Progenitor cell of endocrine pancreas (in vitro differentiated cells): ENCODE results near the gene SGPL1. TPM values are rescaled to one million over a fixed set of nuclear protein-coding genes. Genes with fewer than 3 reads are reported as not detected.

Source experiments
- DNase-seq: peaks from one replicate; pipeline ENCODE4 v3.0.0; 2021; ENCODE audit warnings: low spot score; ENCODE audit not compliant: unreplicated experiment
- H3K27ac Mint-ChIP-seq: 2 replicates; pipeline ENCODE4 v1.8.0; 2021; ENCODE audit warnings: mild to moderate bottlenecking, moderate library complexity, mixed read lengths
- H3K27me3 Mint-ChIP-seq: 2 replicates; pipeline ENCODE4 v1.8.0; 2021; ENCODE audit warnings: mixed read lengths
- H3K36me3 Mint-ChIP-seq: 2 replicates; pipeline ENCODE4 v1.8.0; 2022; ENCODE audit warnings: mixed read lengths; ENCODE audit not compliant: insufficient read depth
- H3K4me1 Mint-ChIP-seq: 2 replicates; pipeline ENCODE4 v1.8.0; 2021; ENCODE audit warnings: low read depth, mixed read lengths
- H3K4me3 Mint-ChIP-seq: 2 replicates; pipeline ENCODE4 v1.8.0; 2021; ENCODE audit warnings: low read depth, mild to moderate bottlenecking, moderate library complexity, mixed read lengths
- H3K9me3 Mint-ChIP-seq: 2 replicates; pipeline ENCODE4 v1.8.0; 2021; ENCODE audit warnings: low read depth, mixed read lengths
- CTCF ChIP-seq: fragments of 200-600 bp; sonication (generic); IDR thresholded peaks from one replicate; pipeline ENCODE4 v1.5.0; 2021; ENCODE audit warnings: antibody characterized with exemption, mild to moderate bottlenecking; ENCODE audit not compliant: unreplicated experiment
- total RNA-seq: library from RNA; stranded (reverse); gene quantifications from 2 replicates; pipeline ENCODE4 v1.2.1, GENCODE V29; 2021

SGPL1 gene
- total RNA-seq, 1 donor from 2014 or later, result 82.1 TPM

- no peak overlapping the region for H3K27ac Mint-ChIP-seq
- no peak for DNase-seq
These were observed 6.6 kb upstream of the SGPL1 start for GRCh38 chr10:70809011-70809611.

DNA sequence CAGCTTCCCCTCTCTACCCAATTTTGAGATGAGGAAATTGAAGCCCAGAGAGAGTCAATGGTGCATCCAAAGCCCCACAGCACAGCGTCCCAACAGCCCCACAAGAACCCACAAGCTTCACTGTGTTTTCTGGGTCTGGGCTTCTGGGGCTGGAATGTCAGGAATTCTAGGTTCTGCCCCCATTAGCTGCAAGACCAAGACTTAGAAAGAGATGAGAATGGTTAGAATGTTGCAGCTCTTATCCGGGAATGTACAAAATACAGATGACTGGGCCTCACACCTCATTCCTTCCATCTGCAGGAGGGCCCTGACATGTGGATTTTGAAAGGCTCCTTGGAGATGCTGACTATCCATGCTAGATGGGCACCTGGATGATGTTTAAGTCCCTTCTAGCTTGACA lies 6.0 kb upstream of the SGPL1 start:
- no peak for TF ChIP-seq CTCF
- Mint-ChIP-seq H3K27ac (no peak overlapping the region), H3K4me1 (no peaks in the 10 kb centered on the region), H3K9me3 (no peaks in the 10 kb centered on the region), H3K4me3 (no peak overlapping the region), H3K36me3 (no peaks in the 10 kb centered on the region), H3K27me3 (peaks cover 2% of the 10 kb centered on the region)
- no peak for DNase-seq

More at GRCh38 chr10:70809011-70809611, 6.6 kb upstream of the SGPL1 start:
- Mint-ChIP-seq H3K4me3 (no peak overlapping the region), H3K4me1 (no peaks in the 10 kb centered on the region), H3K36me3 (no peaks in the 10 kb centered on the region), H3K27me3 (peaks cover 2% of the 10 kb centered on the region), H3K9me3 (no peaks in the 10 kb centered on the region)
- no peak for TF ChIP-seq CTCF

DNA sequence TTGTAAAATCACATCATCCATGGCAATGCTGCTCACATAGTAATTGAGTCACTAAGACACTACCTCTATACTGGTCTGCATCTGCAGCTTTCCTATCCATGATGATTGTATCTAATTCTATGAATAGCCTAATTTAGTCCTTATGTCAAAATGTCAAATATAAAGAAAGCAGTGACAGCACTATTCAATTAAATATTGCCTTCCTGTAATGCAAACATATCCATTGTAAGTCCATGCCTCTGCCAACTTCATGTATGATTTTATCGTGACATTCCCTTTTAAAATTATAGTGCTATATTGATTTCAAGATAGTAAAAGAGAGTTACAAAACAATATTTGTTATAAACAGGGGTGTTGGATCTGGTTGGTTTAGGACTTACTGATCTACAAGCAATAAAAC lies 4.8 kb upstream of the SGPL1 start:
- Mint-ChIP-seq H3K4me1 (no peaks in the 10 kb centered on the region), H3K27me3 (peaks cover 2% of the 10 kb centered on the region), H3K27ac (no peak overlapping the region), H3K9me3 (no peaks in the 10 kb centered on the region), H3K4me3 (no peak overlapping the region), H3K36me3 (no peaks in the 10 kb centered on the region)
- TF ChIP-seq CTCF, result no peak
- no peak for DNase-seq

- Mint-ChIP-seq H3K4me1 (peaks cover 5% of the 10 kb centered on the region), H3K4me3 (no peak overlapping the region), H3K36me3 (no peaks in the 10 kb centered on the region), H3K27ac (no peak overlapping the region), H3K9me3 (no peaks in the 10 kb centered on the region), H3K27me3 (peaks cover 2% of the 10 kb centered on the region)
- DNase-seq, result no peak
- no peak for TF ChIP-seq CTCF
These were observed 3.9 kb upstream of the SGPL1 start for GRCh38 chr10:70811881-70812280.

- peaks cover 2% of the 10 kb centered on the region for H3K36me3 Mint-ChIP-seq
- H3K27me3 Mint-ChIP-seq, result peaks cover 2% of the 10 kb centered on the region
- no peak overlapping the region for H3K27ac Mint-ChIP-seq
- H3K4me3 Mint-ChIP-seq, result no peak overlapping the region
- no peak for DNase-seq
- TF ChIP-seq CTCF, result no peak
- H3K4me1 Mint-ChIP-seq, result peaks cover 10% of the 10 kb centered on the region
- no peaks in the 10 kb centered on the region for H3K9me3 Mint-ChIP-seq
These were observed 2.9 kb upstream of the SGPL1 start for GRCh38 chr10:70812814-70813213.
